KBM-7 (cell line): ENCODE results near the gene CHAT.

Source experiments
- DNase-seq: peaks from one replicate; pipeline ENCODE4 v3.0.0-alpha.2; 2015
- in situ Hi-C: fragments of 300-500 bp; cut with MboI; formaldehyde crosslinking; loops from 2 replicates; pipeline ENCODE4 v1.14.3; 2020; ENCODE audit warnings: low sequenced_read_pairs, low pct_unique_long_range_greater_than_20kb, mixed read lengths

Gene CHAT

GRCh38 chr10:49610114-49610457 is 3.8 kb upstream of the CHAT start, which contains the start of gene SLC18A3:
Gene SLC18A3 (plus strand): TSS chr10:49610310. CDS start chr10:49610741, 431 bp downstream.
- DNase-seq: no peak
- in situ Hi-C loops: no loop called here

DNA sequence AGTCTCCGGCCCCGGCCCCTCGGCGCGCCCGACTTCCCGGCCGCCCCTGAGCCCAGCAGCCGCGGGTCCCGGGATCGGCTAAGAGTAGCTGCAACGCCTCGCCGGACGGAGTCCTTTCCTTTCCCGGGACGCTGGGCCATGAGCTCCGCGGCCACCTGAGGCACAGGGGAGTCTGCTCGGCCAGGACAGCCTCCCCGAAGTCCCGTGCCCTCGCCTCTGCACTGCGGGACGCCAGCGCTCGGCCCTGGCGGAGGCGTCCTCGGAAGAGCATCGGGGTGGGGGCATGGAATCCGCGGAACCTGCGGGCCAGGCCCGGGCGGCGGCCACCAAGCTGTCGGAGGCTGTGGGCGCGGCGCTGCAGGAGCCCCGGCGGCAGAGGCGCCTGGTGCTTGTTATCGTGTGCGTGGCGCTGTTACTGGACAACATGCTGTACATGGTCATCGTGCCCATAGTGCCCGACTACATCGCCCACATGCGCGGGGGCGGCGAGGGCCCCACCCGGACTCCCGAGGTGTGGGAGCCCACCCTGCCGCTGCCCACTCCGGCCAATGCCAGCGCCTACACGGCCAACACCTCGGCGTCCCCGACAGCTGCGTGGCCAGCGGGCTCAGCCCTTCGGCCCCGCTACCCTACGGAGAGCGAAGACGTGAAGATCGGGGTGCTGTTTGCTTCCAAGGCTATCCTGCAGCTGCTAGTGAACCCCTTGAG is 3.2 kb upstream of the CHAT start:
- in situ Hi-C loops: no loop called here

DNA sequence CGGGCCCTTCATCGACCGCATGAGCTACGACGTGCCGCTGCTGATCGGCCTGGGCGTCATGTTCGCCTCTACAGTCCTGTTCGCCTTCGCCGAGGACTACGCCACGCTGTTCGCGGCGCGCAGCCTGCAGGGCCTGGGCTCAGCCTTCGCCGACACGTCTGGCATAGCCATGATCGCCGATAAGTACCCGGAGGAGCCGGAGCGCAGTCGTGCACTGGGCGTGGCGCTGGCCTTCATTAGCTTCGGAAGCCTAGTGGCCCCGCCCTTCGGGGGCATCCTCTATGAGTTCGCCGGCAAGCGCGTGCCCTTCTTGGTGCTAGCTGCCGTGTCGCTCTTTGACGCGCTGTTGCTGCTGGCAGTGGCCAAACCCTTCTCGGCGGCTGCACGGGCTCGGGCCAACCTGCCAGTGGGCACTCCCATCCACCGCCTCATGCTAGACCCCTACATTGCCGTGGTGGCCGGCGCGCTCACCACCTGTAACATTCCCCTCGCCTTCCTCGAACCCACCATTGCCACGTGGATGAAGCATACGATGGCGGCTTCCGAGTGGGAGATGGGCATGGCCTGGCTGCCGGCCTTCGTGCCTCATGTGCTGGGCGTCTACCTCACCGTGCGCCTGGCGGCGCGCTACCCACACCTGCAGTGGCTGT is 2.5 kb upstream of the CHAT start:
- in situ Hi-C loops: no loop called here
- DNase-seq: no peak

More for the DNA sequence above, 3.2 kb upstream of the CHAT start:
- DNase-seq: no peak

- DNase-seq: no peak
- in situ Hi-C loops: no loop called here
Measured at GRCh38 chr10:49611816-49612512, 1.9 kb upstream of the CHAT start.

DNA sequence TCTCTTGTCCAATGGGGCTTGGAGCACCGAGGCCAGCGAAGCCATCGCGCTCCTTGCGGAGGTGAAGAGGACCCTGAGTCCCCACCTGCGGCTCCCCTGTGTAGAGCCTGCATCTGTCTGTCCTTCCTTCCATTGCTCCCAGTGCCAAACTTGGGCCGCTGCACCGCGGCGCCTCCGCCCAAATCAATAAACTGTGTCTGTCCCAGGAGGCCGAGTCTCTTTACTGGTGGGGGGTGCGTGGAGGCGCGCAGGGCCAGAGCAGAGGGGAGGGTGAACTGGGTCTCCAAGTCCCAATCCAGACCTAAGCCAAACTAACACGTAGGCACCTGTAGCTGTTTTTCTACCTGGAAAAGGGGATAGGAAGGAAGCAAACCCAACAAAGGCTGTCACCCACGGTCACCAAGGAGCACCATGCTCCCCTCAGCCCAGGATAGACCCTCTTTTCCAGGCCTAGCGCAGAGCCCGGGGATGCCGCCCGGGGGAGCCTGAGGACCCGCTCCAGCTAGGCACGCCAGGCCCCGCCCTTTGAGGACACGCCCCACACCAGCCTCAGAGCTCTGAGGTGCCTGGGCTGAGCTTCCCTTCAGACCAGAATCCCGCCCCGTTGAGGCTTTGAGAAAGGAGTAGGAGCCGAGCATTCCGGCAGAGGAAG is 1.2 kb upstream of the CHAT start:
- DNase-seq: no peak
- in situ Hi-C loops: no loop called here

DNA sequence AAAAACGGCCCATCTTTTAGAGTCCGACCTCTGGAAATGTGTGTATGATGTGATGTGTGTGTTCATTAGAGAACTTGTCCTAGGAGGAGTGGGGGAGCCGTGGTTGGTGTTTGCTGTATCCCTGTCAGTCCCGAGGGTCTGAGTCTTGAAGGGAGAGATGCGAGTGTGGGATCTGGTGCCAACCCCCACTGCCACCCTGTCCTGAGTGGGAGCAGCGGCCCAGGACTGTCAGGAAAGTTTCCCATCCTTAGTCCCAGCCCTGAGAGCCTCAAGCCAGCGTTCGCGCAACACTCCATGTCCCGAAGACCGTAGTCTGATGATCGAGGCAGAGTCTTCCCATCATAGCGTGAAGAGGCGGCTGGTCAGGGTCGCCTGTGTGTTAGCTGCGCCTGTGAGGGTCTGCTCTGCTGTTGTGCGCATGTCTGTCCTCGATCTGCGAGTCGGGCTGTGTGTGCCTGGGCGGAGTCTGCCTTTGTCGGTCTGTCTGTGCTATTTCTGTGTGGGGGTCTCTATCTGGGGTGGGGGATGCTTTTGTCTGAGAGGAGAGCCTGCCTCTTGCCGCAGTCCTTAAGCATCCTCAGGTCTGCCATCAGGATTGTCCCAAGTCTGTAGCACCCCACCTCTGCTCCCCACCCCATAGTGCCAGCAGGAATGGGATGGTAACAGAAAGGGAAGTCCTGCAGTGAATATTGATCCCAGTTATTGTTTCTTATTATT is 514 bp upstream of the CHAT start:
- in situ Hi-C loops: no loop called here
- DNase-seq: no peak

DNA sequence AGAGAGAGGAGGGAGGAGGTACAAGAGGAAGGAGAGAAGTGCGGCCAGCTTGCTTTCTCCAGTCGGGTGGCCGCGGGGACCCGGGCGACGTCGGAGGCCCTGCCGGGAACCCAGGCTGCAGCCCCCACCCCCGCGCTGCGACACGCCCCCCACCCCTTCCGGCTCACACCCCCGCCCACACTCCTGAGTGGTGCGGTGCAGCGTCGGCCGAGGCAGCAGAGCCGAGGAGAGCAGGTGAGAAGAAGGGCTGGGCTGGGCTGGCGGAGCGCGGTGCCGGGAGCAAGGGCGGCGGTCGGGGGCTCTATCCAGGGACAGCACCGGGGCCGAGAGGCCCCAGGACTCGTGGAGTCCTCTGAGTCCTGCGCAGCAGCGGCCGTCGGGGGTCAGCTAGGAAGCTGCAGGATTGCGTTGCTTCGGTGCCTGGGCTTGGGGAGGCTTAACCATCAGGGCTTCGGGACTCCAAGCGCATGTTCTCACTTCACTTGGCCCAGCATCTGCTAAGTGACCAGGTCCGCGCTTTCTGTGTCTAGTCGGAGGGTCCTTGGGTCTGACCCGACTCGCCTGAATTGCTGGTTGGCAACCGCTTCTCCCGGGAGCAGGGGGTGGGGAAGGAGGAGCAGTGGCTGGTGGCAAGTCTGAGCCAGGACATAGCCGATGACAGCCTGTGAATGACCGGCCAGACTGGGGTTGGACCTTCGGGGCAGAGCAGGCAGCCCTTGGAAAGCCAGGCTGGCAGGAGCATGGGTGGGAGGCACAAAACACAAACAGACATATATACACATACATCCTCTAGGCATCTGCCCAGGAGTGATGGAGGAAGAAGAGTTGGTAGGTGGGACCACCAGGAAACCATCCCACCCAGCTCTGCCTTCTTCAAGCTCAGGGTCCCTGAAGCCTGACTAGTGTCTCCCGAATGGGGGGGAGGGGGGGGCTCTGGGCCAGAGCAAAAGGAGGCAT is 683 bp downstream of the CHAT start:
- DNase-seq: no peak
- in situ Hi-C loops: no loop called here

- no peak for DNase-seq
- in situ Hi-C loops: no loop called here
Measured at GRCh38 chr10:49615213-49615612, 1.4 kb downstream of the CHAT start.

DNA sequence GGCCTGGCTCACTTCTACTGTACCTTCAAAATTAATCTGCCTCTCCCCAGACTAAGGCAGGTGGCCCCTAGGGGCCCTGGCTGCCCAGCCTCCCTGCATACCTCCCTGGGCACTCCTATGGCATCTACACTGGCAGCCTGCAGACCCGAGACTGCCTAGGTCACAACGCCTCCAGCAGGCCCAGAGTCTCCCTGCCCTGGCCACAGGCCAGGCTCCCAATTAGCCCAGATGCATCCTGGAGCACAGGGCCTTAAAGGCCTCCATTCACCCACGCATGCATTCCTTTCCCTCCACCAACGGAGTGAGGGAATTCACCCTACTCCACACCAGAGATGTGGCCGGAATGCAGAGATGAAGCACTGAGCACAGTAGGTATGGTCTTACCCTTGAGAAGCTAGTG is 1.9 kb downstream of the CHAT start:
- in situ Hi-C loops: no loop called here

GRCh38 chr10:49616421-49617101 is 2.7 kb downstream of the CHAT start:
- in situ Hi-C loops: no loop called here
- DNase-seq: no peak

More for the DNA sequence above, 1.9 kb downstream of the CHAT start:
- DNase-seq: no peak

GRCh38 chr10:49617121-49618020 is 3.5 kb downstream of the CHAT start:
- DNase-seq: no peak
- in situ Hi-C loops: no loop called here

GRCh38 chr10:49618821-49619220 is 5.0 kb downstream of the CHAT start:
- in situ Hi-C loops: no loop called here

GRCh38 chr10:49619613-49620012 is 5.8 kb downstream of the CHAT start:
- DNase-seq: no peak
- in situ Hi-C loops: no loop called here

More at GRCh38 chr10:49618821-49619220, 5.0 kb downstream of the CHAT start:
- DNase-seq: no peak

DNA sequence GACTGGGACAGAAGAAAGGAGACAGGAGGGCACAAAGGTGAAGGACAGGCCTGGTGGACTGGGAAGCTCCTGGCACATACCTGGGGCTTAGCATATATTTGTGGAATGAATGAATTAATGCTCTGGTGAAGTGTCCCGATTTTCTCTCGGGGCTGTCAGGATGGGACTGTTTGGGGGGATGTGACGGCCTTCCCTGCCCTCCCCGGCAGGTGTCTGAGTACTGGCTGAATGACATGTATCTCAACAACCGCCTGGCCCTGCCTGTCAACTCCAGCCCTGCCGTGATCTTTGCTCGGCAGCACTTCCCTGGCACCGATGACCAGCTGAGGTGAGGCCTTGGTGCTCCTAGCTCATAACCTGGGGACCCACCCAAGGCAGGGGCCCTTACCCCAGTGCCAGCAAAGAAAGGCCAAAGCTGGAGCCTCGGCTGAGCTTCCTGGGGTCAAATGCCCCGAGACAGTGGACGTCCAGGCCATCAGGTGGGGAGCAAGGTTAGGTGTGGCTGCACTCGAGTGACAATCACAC is 6.5 kb downstream of the CHAT start:
- DNase-seq: no peak
- in situ Hi-C loops: no loop called here

DNA sequence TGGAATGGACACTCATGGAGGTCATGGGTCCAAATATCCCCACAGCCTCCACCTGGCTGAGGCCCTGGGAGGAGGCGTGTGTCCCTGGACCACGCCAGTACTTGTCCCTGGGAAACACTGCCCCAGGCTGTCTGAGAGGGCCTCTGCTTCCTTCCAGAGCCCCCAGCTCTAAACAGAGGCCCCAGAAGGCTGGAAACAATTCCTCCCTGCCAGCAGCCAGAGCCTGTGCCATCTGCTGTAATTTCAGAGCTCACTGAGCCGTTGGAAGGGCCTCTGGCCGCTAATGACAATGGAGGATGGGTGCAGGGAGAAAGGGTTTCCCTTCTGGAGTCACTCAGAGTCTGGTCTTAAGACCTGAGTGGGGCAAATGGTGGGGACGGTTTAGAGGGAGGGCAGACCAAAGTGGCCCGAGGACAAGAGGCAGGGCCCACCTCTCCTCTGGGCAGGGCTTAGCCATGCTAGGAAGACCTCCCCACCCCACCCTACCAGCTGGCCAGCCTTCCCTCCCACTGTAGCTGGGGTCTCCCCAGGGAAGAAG is 7.1 kb downstream of the CHAT start:
- DNase-seq: no peak
- in situ Hi-C loops: no loop called here

DNA sequence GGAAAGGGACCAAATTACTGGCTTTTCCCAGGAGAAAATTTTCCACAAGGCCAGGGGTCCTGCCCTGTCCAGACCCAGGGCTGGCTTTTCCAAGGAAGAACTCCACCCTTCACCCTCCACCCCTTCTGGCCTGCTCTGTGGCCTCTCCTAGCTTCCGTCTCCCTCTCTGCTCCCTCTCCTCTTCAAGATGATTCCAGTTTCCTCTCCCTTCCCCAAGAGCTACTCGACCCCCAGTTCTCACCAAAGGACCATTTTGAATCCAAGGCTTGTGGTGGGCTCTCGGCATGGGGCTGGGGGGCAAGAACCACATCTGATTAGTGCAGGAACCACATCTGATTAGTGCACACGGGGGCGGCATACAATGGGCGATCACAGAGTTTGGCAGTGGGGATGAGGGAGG is 7.7 kb downstream of the CHAT start:
- in situ Hi-C loops: no loop called here
- no peak for DNase-seq
